Measurements from ENCODE around the gene CD48.

CD48 gene

GRCh38 chr1:160651433-160652064, 60.1 kb downstream of the CD48 start:
- no peak for DNase-seq

- no peak for DNase-seq
Observed at GRCh38 chr1:160647329-160647720, 64.3 kb downstream of the CD48 start.

- peak; percentile 58 for DNase-seq
Observed at GRCh38 chr1:160646711-160647328, 64.8 kb downstream of the CD48 start, which contains the start of gene SLAMF1. TSS of gene SLAMF1 (minus strand) at chr1:160647044. CDS start at chr1:160646945, 99 bp downstream.

DNA sequence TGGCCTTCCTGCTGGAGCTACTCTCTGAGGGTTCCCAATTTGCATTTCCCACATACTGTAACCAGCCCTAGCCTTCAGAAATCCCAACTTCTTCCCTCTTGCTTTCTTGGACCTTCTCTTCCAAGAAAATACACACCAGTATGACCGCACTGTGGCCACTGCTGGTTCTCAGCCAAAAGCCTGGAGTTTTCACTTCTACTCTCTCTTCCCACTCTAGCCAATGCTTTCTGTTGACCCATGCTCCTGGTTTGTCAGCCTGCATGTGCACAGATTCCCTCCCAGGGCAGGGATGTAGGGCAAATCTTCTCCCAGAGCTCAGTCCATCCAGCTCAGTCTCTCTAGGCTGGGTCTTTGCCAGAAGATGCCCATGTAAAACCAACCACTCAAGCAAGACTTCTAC, 65.4 kb downstream of the CD48 start:
- DNase-seq = no peak

GRCh38 chr1:160645386-160646130, 66.1 kb downstream of the CD48 start:
- DNase-seq = no peak

DNA sequence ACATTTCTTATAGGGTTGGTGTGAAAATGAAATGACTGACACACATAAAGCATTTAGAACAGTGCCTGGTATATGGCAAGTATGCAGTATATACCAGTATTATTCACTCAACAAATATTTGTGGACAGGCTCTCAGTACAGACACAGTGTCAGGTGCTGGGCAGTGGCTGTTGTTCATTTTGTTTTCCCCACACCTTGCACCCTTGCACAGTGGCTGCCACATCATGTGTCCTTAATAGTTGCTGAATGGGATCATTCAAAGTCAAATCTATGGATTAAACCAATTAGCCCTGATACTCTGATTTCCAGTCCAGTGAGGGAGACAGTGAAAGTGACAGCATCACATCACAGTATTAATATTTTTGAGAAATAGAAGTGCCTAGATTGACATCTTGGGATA, 67.2 kb downstream of the CD48 start:
- no peak for DNase-seq

- no peak for DNase-seq
Observed at GRCh38 chr1:160643138-160643537, 68.5 kb downstream of the CD48 start.

GRCh38 chr1:160642281-160642644, 69.4 kb downstream of the CD48 start:
- no peak for DNase-seq

DNA sequence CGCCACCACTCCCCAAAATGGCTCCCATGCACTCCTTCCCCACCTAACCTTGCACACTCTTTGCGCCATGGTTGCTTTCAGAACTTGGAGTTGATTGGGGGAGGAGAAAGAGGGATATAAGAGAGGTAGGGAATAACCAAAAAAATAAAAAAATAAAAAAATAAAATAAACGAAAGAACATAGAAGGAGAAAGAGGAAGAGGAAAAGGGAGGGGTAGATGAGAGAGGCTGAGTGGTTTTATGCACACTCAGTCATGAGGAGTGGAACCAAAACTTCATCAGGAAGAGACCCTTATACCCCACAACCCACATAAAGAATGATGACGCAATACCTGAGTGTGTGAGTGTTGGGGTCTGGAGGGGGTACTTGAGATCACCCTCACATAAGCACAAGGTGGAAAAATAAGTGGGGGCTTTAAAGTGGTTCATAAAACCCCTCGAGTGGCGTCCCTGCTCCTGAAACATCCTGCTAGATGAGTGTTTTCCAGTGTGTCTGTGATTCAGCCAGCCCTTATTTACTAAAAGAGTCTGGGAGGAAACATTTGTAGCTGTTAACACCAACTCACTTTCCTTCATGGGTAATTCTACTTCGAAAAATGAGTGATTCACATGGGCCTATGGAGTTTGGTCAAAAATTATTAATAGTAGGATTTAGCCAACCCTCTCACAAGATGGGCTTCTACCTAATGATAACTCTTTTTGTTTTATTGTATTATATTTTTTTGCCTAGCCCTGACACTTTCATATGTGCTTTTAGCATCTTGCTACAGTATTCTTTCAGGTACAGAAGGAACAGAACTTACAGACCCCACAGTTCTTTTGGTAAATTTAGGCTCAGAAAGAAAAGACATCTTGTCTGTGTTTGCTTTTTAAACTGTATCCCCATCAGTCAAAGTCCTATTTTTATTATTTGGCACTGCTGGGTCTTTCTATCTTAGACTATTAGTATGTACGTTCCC, 70.0 kb downstream of the CD48 start:
- DNase-seq = no peak

DNA sequence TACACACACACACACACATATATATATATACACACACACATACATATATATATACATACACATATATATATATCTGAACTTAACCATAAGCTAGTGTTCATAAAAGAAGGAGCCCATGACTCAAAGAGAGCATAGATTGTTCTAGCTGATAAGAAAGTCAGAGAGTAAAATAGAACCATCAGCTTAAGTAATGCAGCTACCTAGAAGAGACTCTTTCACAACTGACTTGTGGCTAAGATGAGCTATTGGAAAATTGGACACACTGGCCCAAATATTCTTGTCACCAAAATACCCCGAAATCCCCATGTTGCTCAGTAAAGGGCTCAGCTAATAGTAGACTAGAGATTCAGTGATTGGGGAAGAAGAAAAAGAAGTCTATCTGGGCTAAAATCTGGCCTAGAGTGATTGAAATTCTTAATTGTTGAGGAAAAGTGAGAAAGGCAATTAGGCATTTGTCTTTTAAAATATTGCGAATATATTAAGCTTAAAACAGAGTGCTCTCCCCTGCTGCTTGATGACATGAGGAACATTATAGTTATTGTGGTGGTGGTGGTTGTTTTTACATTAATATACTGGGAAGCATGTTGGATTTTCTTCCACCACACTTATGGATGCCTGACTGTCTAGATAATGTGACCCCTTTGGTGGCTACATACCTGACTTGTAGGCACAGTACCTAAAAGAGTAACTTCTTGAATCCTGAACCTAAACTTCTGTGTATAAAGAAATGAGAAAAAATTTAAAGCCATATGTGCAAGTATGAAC, 71.1 kb downstream of the CD48 start:
- DNase-seq = no peak

DNA sequence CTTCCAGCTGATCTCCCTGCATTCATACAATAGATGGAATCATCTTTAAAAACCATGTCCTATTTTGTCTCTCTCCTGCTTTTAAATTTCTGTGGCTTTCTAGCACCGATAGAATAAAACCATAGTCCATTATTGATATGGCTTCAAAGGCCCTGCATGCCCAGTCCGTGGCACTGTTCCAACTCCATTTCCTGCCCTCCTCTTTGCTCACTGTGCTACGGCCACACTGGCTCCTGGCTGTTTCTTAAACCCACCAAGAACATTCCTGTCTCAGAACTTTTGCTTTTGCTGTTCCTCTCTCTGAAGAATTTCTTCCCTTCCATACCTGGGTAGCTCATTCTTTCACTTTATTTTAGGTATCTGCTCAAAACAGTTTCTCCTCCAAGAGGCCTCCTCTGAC, 72.0 kb downstream of the CD48 start:
- no peak for DNase-seq

DNA sequence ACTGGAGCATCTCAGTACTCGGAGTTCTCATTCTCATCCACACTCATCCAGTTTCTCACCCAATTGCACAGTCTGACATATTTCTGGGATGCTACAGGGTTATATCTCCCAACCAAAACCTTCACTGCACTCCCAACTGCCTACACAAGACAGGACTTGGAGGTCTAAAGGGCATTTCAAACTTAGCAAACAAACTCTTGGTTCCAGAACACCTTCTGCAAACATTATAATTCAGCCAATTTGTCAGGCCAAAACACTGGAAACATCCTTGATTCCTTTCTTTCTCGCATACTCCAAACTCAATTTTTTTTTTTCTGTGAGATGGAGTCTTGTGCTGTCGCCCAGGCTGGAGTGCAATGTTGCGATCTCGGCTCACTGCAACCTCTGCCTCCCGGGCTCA, 72.7 kb downstream of the CD48 start:
- no peak for DNase-seq

DNA sequence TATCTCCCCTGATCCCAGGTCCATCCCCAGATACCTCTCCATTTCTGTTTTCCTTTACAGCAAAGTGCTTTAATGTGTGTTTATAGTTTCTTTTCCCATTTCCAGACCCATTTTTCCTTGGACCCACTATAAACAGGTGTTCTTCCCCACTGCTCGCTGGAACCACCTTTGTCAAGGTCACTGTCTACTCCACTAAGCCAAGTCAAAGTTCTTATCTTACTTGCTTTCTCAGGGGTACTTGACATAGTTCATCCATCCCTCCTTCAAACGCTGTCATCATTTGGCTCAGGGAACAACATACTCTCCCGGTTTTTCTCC, 73.1 kb downstream of the CD48 start:
- DNase-seq = no peak

- DNase-seq = no peak
Observed at GRCh38 chr1:160637821-160638539, 73.6 kb downstream of the CD48 start.

GRCh38 chr1:160637065-160637464, 74.6 kb downstream of the CD48 start:
- DNase-seq = no peak

- DNase-seq = no peak
Observed at GRCh38 chr1:160636547-160636946, 75.1 kb downstream of the CD48 start.

GRCh38 chr1:160636076-160636475, 75.5 kb downstream of the CD48 start:
- no peak for DNase-seq

DNA sequence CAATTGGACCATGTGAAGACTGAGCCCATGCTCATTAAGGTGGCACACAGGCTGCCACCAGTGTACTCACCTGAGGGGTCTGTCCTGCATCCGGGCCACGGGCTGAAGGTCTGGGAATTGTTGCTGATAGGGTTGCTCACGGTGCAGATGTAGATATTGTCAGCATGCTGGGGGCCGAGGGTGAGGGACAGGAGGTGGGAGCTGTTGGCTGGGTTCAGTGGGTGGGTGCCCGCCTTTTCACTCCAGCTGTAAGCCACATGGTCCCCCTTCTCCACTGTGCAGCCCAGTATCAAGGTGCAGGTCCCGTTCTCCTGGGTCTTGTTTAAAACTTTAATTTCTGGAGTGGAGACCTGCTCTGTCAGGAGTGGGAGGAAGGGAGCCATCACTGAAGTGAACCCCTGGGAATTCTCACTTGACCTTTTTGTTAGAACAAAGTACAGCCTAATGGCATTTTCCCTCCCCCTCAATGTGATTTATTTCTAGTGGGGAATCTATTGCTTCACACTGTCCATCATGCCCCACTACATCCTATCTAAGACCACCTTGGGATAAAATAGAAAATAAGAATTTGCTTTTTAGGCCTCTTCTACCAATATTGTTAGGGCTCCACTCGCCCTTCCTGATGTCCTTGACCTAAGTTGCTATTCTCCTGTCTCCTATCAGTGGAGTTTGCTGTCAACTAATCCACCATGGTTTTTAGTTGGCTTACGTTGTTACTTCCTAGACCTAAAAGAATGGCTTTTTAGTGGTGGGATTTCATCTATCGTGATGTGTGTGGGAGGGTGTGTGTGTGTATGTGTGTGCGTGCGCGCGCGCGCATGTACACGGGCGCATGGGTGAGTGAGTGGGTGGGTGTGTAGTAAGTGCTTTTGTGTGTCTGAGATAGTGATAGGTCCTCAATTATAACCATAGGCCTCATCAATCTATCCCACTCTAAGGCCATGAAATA, 76.8 kb downstream of the CD48 start:
- DNase-seq = no peak

DNA sequence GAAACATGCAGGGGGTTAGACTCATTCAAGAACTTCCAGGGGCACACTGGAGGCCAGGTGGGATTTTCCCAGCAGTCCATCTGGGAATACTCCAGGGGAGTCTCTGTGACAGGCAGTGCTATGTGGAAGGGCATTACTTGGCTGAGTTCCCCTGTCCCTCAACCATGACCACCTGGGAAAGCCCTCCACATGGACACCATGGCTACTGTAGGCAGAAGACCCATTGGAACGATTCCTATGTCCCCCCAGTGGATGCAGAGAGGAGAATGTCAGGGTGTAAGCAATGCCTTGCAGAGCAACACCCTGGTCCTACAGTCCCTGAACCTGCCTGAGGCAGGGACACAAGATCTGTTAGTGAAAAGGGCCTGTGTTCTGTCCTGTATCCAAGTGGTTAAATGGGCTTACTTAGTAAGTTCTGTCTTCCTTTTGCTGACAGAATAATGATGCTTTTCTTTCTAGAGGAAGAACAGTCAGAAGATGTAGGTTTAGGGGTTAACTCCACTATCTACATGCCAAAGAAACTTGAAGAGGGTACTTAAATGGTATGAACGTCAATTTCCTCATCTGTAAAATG, 78.2 kb downstream of the CD48 start:
- DNase-seq = no peak

DNA sequence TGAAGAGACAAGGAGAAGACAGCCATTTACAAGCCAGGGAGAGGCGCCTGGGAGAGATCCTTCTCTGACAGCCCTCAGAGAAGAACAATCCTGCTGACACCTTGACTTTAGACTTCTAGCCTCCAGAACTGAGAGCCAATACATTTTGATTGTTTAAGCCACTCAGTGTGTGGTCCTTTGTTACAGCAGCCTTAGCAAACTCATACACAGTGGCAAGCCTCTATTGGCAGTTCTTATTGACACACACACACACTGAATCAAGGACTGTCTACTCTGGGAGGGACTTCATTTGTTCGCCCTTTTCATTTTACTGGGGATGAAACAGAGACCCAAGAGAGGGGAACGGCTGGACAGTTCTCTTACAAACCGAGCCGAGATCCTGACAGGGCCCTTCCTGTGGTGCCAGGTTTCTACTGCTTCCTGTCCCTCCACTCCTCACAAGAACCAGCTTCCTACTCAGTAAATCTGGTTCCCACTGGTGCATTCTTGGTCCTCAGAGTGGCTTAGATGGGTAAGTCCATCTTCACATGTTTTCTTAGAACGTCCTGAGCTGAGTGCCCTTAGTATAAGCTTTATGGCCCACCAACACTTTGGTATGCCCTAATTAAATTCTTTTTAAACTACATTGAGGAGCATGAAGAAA, 79.5 kb downstream of the CD48 start:
- DNase-seq = no peak
